Measurements from ENCODE around the gene TOX3. TPM values are rescaled to one million over a fixed set of nuclear protein-coding genes. Genes with fewer than 3 reads are reported as not detected.

Gene TOX3
- total RNA-seq, 1 donor from 2014 or later: 54.8 TPM

- Mint-ChIP-seq H3K4me3 (ENCODE audit: unreplicated experiment) (peak overlapping the region; percentile 64), H3K9me3 (ENCODE audit: unreplicated experiment) (no peaks in the 10 kb centered on the region), H3K36me3 (ENCODE audit: unreplicated experiment) (no peaks in the 10 kb centered on the region), H3K27me3 (ENCODE audit: unreplicated experiment) (no peaks in the 10 kb centered on the region), H3K27ac (ENCODE audit: unreplicated experiment) (peak overlapping the region; percentile 48), H3K4me1 (ENCODE audit: low read depth, unreplicated experiment) (peaks cover 59% of the 10 kb centered on the region)
- DNase-seq: no peak
- TF ChIP-seq CTCF (IDR thresholded peaks at IDR 0.05; ENCODE audit: partially characterized antibody, unreplicated experiment): no peak
These were observed 49.7 kb downstream of the TOX3 start for GRCh38 chr16:52497067-52497816.

- H3K36me3 Mint-ChIP-seq (ENCODE audit: unreplicated experiment): no peaks in the 10 kb centered on the region
- no peak for TF ChIP-seq CTCF (IDR thresholded peaks at IDR 0.05; ENCODE audit: partially characterized antibody, unreplicated experiment)
- peaks cover 58% of the 10 kb centered on the region for H3K4me1 Mint-ChIP-seq (ENCODE audit: low read depth, unreplicated experiment)
- H3K4me3 Mint-ChIP-seq (ENCODE audit: unreplicated experiment): peak overlapping the region; percentile 10
- H3K9me3 Mint-ChIP-seq (ENCODE audit: unreplicated experiment): no peaks in the 10 kb centered on the region
- no peaks in the 10 kb centered on the region for H3K27me3 Mint-ChIP-seq (ENCODE audit: unreplicated experiment)
- H3K27ac Mint-ChIP-seq (ENCODE audit: unreplicated experiment): no peak overlapping the region
- DNase-seq: no peak
These were observed 50.7 kb downstream of the TOX3 start for GRCh38 chr16:52496051-52496876.

GRCh38 chr16:52494621-52495020, 52.3 kb downstream of the TOX3 start:
- no peaks in the 10 kb centered on the region for H3K27me3 Mint-ChIP-seq (ENCODE audit: unreplicated experiment)
- H3K4me3 Mint-ChIP-seq (ENCODE audit: unreplicated experiment): no peak overlapping the region
- H3K27ac Mint-ChIP-seq (ENCODE audit: unreplicated experiment): peak overlapping the region; percentile 2
- H3K9me3 Mint-ChIP-seq (ENCODE audit: unreplicated experiment): no peaks in the 10 kb centered on the region
- no peak for DNase-seq
- H3K36me3 Mint-ChIP-seq (ENCODE audit: unreplicated experiment): no peaks in the 10 kb centered on the region
- H3K4me1 Mint-ChIP-seq (ENCODE audit: low read depth, unreplicated experiment): peaks cover 58% of the 10 kb centered on the region
- no peak for TF ChIP-seq CTCF (IDR thresholded peaks at IDR 0.05; ENCODE audit: partially characterized antibody, unreplicated experiment)

GRCh38 chr16:52494145-52494544, 52.8 kb downstream of the TOX3 start:
- Mint-ChIP-seq H3K27ac (ENCODE audit: unreplicated experiment) (peak overlapping the region; percentile 2), H3K36me3 (ENCODE audit: unreplicated experiment) (no peaks in the 10 kb centered on the region), H3K9me3 (ENCODE audit: unreplicated experiment) (no peaks in the 10 kb centered on the region), H3K27me3 (ENCODE audit: unreplicated experiment) (no peaks in the 10 kb centered on the region), H3K4me3 (ENCODE audit: unreplicated experiment) (peak overlapping the region; percentile 6), H3K4me1 (ENCODE audit: low read depth, unreplicated experiment) (peaks cover 53% of the 10 kb centered on the region)
- TF ChIP-seq CTCF (IDR thresholded peaks at IDR 0.05; ENCODE audit: partially characterized antibody, unreplicated experiment): no peak
- DNase-seq: no peak
